SU-DHL-6 (cell line): ENCODE measurements around the gene CES4A.

Experiments
- H2AFZ ChIP-seq: fragments of 200-600 bp; sonication (generic); 2 replicates; pipeline ENCODE4 v1.6.1; 2014; ENCODE audit warnings: low read depth, mild to moderate bottlenecking, moderate library complexity, mixed read lengths, antibody characterized with exemption, low read length; ENCODE audit not compliant: severe bottlenecking
- H3F3A ChIP-seq: fragments of 200-600 bp; shearing (Covaris generic); 2 replicates; pipeline ENCODE4 v1.6.0; 2016; ENCODE audit warnings: antibody characterized with exemption, mild to moderate bottlenecking; ENCODE audit not compliant: insufficient read depth
- H3K27ac ChIP-seq: fragments of 200-600 bp; sonication (generic); 2 replicates; pipeline ENCODE4 v1.5.1; 2016; ENCODE audit warnings: low read depth, mild to moderate bottlenecking, low read length, moderate library complexity, mixed read lengths
- H3K27me3 ChIP-seq: fragments of 200-600 bp; sonication (generic), shearing (Covaris generic); 2 replicates; pipeline ENCODE4 v1.6.0; 2014; ENCODE audit warnings: mild to moderate bottlenecking, low read length
- H3K36me3 ChIP-seq: fragments of 200-600 bp; sonication (generic); 2 replicates; pipeline ENCODE4 v1.6.1; 2014; ENCODE audit warnings: mild to moderate bottlenecking, low read length, mixed read lengths
- H3K4me2 ChIP-seq: fragments of 300-600, 200-600 bp; shearing (Covaris generic), sonication (generic); 2 replicates; pipeline ENCODE4 v1.6.0; 2014; ENCODE audit warnings: low read length, low read depth, mild to moderate bottlenecking; ENCODE audit not compliant: poor library complexity, severe bottlenecking
- H3K4me3 ChIP-seq: fragments of 200-600 bp; sonication (generic); 2 replicates; pipeline ENCODE4 v1.5.1; 2014; ENCODE audit warnings: antibody characterized with exemption, low read length, mild to moderate bottlenecking, mixed read lengths; ENCODE audit not compliant: insufficient read depth, poor library complexity, severe bottlenecking
- H3K79me2 ChIP-seq: fragments of 200-600 bp; sonication (generic); 2 replicates; pipeline ENCODE4 v1.6.1; 2014; ENCODE audit warnings: mild to moderate bottlenecking, low read length, moderate library complexity; ENCODE audit not compliant: insufficient read depth
- H3K9ac ChIP-seq: fragments of 200-600 bp; sonication (generic); 2 replicates; pipeline ENCODE4 v1.7.0; 2014; ENCODE audit warnings: mild to moderate bottlenecking, low read length
- H3K9me2 ChIP-seq: fragments of 200-600 bp; sonication (generic); replicated peaks from 2 replicates; pipeline ENCODE4 v1.6.1; 2014; ENCODE audit warnings: low read length; ENCODE audit not compliant: insufficient read depth
- H3K9me3 ChIP-seq: fragments of 200-600 bp; sonication (generic); 2 replicates; pipeline ENCODE4 v1.6.1; 2014; ENCODE audit warnings: low read length, mixed read lengths; ENCODE audit not compliant: insufficient read depth
- H4K20me1 ChIP-seq: fragments of 200-600 bp; sonication (generic); 2 replicates; pipeline ENCODE4 v1.6.1; 2014; ENCODE audit warnings: low read depth, mild to moderate bottlenecking, antibody characterized with exemption, low read length, moderate library complexity, mixed read lengths
- CTCF ChIP-seq: fragments of 200-600 bp; sonication (generic); IDR thresholded peaks from one replicate; pipeline ENCODE4 v1.5.1; 2017; ENCODE audit warnings: antibody characterized with exemption, mild to moderate bottlenecking, low read length, moderate library complexity; ENCODE audit not compliant: insufficient read depth, poor library complexity, severe bottlenecking
- EZH2phosphoT487 ChIP-seq: fragments of 200-600 bp; sonication (generic), shearing (Covaris generic); conservative IDR thresholded peaks from 2 replicates; pipeline ENCODE4 v1.6.1; 2018; ENCODE audit warnings: mild to moderate bottlenecking, antibody characterized with exemption, low read length, moderate library complexity, mixed read lengths

The CES4A gene

DNA sequence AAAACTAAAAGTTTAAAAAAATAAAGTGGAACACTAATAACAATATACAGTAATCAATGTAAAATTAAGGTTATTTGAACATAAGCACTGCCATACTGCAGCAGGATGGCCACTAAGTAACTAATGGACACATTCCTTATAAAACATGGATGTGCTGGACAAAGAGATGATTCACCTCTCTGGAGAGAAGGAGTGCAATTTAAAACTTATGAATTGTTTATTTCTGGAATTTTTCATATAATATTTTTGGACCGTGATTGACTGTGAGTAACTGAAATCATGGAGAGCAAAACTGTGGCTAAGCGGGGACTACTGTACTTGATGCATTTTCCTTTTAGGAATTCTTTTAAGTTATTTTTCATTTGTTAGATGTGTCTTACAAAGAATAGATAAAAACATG lies 62.4 kb downstream of the CES4A start:
- H3K9me3 ChIP-seq, result no peaks in the 10 kb centered on the region
- H3K36me3 ChIP-seq, result no peaks in the 10 kb centered on the region; the same call in 1 of the 2 replicates
- H3K4me3 ChIP-seq, result no peak overlapping the region
- H3K27me3 ChIP-seq, result no peaks in the 10 kb centered on the region
- H2AFZ ChIP-seq, result no peak overlapping the region
- no peaks in the 10 kb centered on the region for H4K20me1 ChIP-seq
- no peak overlapping the region for H3K27ac ChIP-seq
- peaks cover 10% of the 10 kb centered on the region; the same call in 1 of the 2 replicates for H3F3A ChIP-seq
- H3K4me2 ChIP-seq, result no peak overlapping the region
- peaks cover 77% of the 10 kb centered on the region for H3K79me2 ChIP-seq
- TF ChIP-seq EZH2phosphoT487 (no peak), CTCF (no peak)
- no peak overlapping the region for H3K9ac ChIP-seq
- H3K9me2 ChIP-seq, result no peaks in the 10 kb centered on the region

- no peaks in the 10 kb centered on the region for H4K20me1 ChIP-seq
- H3K9ac ChIP-seq, result no peak overlapping the region
- no peaks in the 10 kb centered on the region for H3K9me2 ChIP-seq
- no peak overlapping the region for H3K4me3 ChIP-seq
- H3K27ac ChIP-seq, result no peak overlapping the region
- H3K79me2 ChIP-seq, result peaks cover 84% of the 10 kb centered on the region
- H3K36me3 ChIP-seq, result no peaks in the 10 kb centered on the region; the same call in 1 of the 2 replicates
- no peaks in the 10 kb centered on the region for H3K9me3 ChIP-seq
- H2AFZ ChIP-seq, result no peak overlapping the region
- H3F3A ChIP-seq, result peaks cover 10% of the 10 kb centered on the region; the same call in 1 of the 2 replicates
- H3K4me2 ChIP-seq, result no peak overlapping the region
- no peaks in the 10 kb centered on the region for H3K27me3 ChIP-seq
- no peak for TF ChIP-seq EZH2phosphoT487
- TF ChIP-seq CTCF, result no peak
Measured at GRCh38 chr16:67052399-67052798, 64.0 kb downstream of the CES4A start.

- TF ChIP-seq CTCF (no peak), EZH2phosphoT487 (no peak)
- Histone ChIP-seq H2AFZ (no peak overlapping the region), H3K9me2 (no peaks in the 10 kb centered on the region), H4K20me1 (no peaks in the 10 kb centered on the region), H3F3A (peaks cover 10% of the 10 kb centered on the region; the same call in 1 of the 2 replicates), H3K9me3 (no peaks in the 10 kb centered on the region), H3K9ac (no peak overlapping the region), H3K27me3 (no peaks in the 10 kb centered on the region), H3K36me3 (no peaks in the 10 kb centered on the region; the same call in 1 of the 2 replicates), H3K4me2 (no peak overlapping the region), H3K79me2 (peaks cover 89% of the 10 kb centered on the region), H3K27ac (no peak overlapping the region), H3K4me3 (no peak overlapping the region)
Measured at GRCh38 chr16:67053767-67054334, 65.5 kb downstream of the CES4A start.
